ENCODE data around the gene BCL6B.
A peak's percentile ranks its signal among the peaks of the same experiment; 100 is the strongest.

- TF ChIP-seq CTCF (IDR thresholded peaks at IDR 0.05) (no peak), POLR2A (IDR thresholded peaks at IDR 0.05) (peak in 1 of 4 donors; percentile 11)
These were observed 4.4 kb upstream of the BCL6B start for GRCh38 chr17:7018331-7018964.

All from esophagus squamous epithelium (tissue), 4 donors.